HG03521 (cell line): ENCODE measurements around the gene SMARCB1.

Source experiments
- ATAC-seq: cut with Tn5 transposase; IDR thresholded peaks from one replicate; pipeline ENCODE4 v1.9.1; 2021; ENCODE audit warnings: mild to moderate bottlenecking, moderate library complexity; ENCODE audit not compliant: unreplicated experiment

Gene SMARCB1

GRCh38 chr22:23779731-23780130, 7.0 kb upstream of the SMARCB1 start:
- ATAC-seq: no peak

GRCh38 chr22:23780146-23780748, 6.5 kb upstream of the SMARCB1 start:
- no peak for ATAC-seq

GRCh38 chr22:23781065-23781464, 5.7 kb upstream of the SMARCB1 start:
- ATAC-seq: no peak

- no peak for ATAC-seq
Observed at GRCh38 chr22:23781511-23782183, 5.1 kb upstream of the SMARCB1 start.

- ATAC-seq: no peak
Observed at GRCh38 chr22:23782252-23782651, 4.5 kb upstream of the SMARCB1 start.

GRCh38 chr22:23782703-23783102, 4.1 kb upstream of the SMARCB1 start:
- ATAC-seq: no peak

GRCh38 chr22:23783265-23784150, 3.3 kb upstream of the SMARCB1 start:
- ATAC-seq: no peak

- no peak for ATAC-seq
Observed at GRCh38 chr22:23784215-23784732, 2.5 kb upstream of the SMARCB1 start.

- no peak for ATAC-seq
Observed at GRCh38 chr22:23786261-23786710, 480 bp upstream of the SMARCB1 start.

- ATAC-seq: no peak
Observed at GRCh38 chr22:23787600-23787896, 782 bp downstream of the SMARCB1 start.

GRCh38 chr22:23787910-23788309, 1.1 kb downstream of the SMARCB1 start:
- no peak for ATAC-seq

GRCh38 chr22:23789121-23789520, 2.4 kb downstream of the SMARCB1 start:
- no peak for ATAC-seq

GRCh38 chr22:23789638-23790037, 2.9 kb downstream of the SMARCB1 start:
- no peak for ATAC-seq

- ATAC-seq: no peak
Observed at GRCh38 chr22:23790819-23791737, 4.3 kb downstream of the SMARCB1 start.

GRCh38 chr22:23791738-23792645, 5.2 kb downstream of the SMARCB1 start:
- ATAC-seq: no peak

GRCh38 chr22:23793326-23793725, 6.6 kb downstream of the SMARCB1 start:
- no peak for ATAC-seq

GRCh38 chr22:23796461-23796860, 9.7 kb downstream of the SMARCB1 start:
- ATAC-seq: no peak

GRCh38 chr22:23800297-23801237, 13.8 kb downstream of the SMARCB1 start:
- ATAC-seq: peak; percentile 40
